ENCODE data around the gene LAIR2.
"Not testable (repeated sequence)": the region's sequence is repeated elsewhere in the genome, so short reads cannot be mapped to it uniquely, and the experiment has no call there.

LAIR2 gene

GRCh38 chr19:54482889-54483288, 19.7 kb upstream of the LAIR2 start:
- H3K4me3 ChIP-seq (replicated peaks in 1 of 2; ENCODE audit: low read depth in 2 of 2, low read length in 2 of 2), result no peak overlapping the region
- no peak for DNase-seq (ENCODE audit: low read depth in 2 of 2)
- no peak for TF ChIP-seq CTCF (IDR thresholded peaks at IDR 0.05; ENCODE audit: low read depth, low read length)

- no peak overlapping the region for H3K4me3 ChIP-seq (replicated peaks in 1 of 2; ENCODE audit: low read depth in 2 of 2, low read length in 2 of 2)
- DNase-seq (ENCODE audit: low read depth in 2 of 2), result no peak
- no peak for TF ChIP-seq CTCF (IDR thresholded peaks at IDR 0.05; ENCODE audit: low read depth, low read length)
Observed at GRCh38 chr19:54484451-54484850, 18.2 kb upstream of the LAIR2 start.

GRCh38 chr19:54485851-54486250, 16.8 kb upstream of the LAIR2 start:
- no peak overlapping the region for H3K4me3 ChIP-seq (replicated peaks in 1 of 2; ENCODE audit: low read depth in 2 of 2, low read length in 2 of 2)
- no peak for TF ChIP-seq CTCF (IDR thresholded peaks at IDR 0.05; ENCODE audit: low read depth, low read length)
- peak; percentile 2 to 22 for DNase-seq (ENCODE audit: low read depth in 2 of 2)

GRCh38 chr19:54489341-54489740, 13.3 kb upstream of the LAIR2 start:
- DNase-seq (ENCODE audit: low read depth in 2 of 2), result no peak
- H3K4me3 ChIP-seq (replicated peaks in 1 of 2; ENCODE audit: low read depth in 2 of 2, low read length in 2 of 2), result no peak overlapping the region
- TF ChIP-seq CTCF (IDR thresholded peaks at IDR 0.05; ENCODE audit: low read depth, low read length), result no peak

- no peak for TF ChIP-seq CTCF (IDR thresholded peaks at IDR 0.05; ENCODE audit: low read depth, low read length)
- H3K4me3 ChIP-seq (replicated peaks in 1 of 2; ENCODE audit: low read depth in 2 of 2, low read length in 2 of 2), result no peak overlapping the region
- DNase-seq (ENCODE audit: low read depth in 2 of 2), result no peak
Observed at GRCh38 chr19:54489766-54490165, 12.9 kb upstream of the LAIR2 start.

- DNase-seq (ENCODE audit: low read depth in 2 of 2), result no peak
- H3K4me3 ChIP-seq (replicated peaks in 1 of 2; ENCODE audit: low read depth in 2 of 2, low read length in 2 of 2), result no peak overlapping the region
- no peak for TF ChIP-seq CTCF (IDR thresholded peaks at IDR 0.05; ENCODE audit: low read depth, low read length)
Observed at GRCh38 chr19:54492568-54492967, 10.1 kb upstream of the LAIR2 start.

GRCh38 chr19:54493056-54493455, 9.6 kb upstream of the LAIR2 start:
- not testable (repeated sequence) for H3K4me3 ChIP-seq (replicated peaks in 1 of 2; ENCODE audit: low read depth in 2 of 2, low read length in 2 of 2); DNase-seq (ENCODE audit: low read depth in 2 of 2)
